HG02571 (cell line): ENCODE data around the gene SMYD3.

Experiments
- ATAC-seq: cut with Tn5 transposase; IDR thresholded peaks from one replicate; pipeline ENCODE4 v1.9.1; 2021; ENCODE audit warnings: mild to moderate bottlenecking, moderate library complexity; ENCODE audit not compliant: unreplicated experiment

The SMYD3 gene

DNA sequence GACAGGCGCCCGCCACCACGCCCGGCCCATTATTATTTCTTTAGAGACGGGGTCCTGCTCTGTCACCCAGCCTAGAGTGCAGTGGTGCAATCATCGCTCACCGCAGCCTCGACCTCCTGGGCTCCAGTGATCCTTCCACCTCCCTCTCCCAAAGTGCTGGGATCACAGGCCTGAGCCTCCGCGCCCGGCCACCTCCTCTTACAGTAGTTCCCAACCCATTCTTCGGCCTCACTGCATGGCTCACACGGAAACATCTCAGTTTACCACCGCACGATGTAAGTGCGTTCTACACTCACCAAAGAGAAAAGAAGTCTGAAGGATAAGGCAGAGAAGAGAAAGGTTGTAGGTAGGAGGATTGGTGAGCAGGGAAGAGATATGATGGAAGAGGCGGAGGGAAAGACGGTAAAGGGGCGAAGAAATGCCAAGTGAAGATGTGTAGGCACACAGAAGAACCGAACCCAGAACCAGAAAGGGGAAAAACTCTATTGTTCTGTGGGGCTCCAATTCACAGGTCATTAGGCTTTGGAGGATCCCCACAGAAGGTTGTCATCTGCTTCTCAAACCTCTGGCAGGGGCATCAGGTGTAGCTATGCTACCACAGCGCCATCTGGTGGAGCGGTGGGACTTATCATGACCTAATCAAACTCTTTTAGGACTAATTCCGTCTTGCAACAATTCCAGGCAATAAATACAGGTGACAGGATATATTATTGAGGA is 504.2 kb downstream of the SMYD3 start:
- no peak for ATAC-seq

DNA sequence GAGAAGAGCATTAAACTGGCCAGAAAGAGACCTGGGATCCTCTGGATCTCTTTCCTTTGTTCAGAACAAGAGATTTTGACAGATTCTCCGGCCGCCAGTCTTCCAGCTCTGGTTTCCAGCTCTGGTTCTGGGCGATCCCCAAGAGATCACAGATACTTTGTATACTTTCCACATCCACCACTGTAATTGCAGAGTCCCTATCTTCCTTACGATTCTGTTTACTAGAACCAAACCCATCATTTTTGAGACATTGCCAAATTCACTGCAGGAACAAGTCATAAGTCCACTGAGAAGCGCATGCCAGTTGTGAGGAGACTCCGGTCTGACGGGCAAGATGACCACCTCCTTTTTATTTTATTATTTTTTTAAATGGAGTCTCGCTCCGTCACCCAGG is 505.2 kb downstream of the SMYD3 start:
- ATAC-seq: no peak

DNA sequence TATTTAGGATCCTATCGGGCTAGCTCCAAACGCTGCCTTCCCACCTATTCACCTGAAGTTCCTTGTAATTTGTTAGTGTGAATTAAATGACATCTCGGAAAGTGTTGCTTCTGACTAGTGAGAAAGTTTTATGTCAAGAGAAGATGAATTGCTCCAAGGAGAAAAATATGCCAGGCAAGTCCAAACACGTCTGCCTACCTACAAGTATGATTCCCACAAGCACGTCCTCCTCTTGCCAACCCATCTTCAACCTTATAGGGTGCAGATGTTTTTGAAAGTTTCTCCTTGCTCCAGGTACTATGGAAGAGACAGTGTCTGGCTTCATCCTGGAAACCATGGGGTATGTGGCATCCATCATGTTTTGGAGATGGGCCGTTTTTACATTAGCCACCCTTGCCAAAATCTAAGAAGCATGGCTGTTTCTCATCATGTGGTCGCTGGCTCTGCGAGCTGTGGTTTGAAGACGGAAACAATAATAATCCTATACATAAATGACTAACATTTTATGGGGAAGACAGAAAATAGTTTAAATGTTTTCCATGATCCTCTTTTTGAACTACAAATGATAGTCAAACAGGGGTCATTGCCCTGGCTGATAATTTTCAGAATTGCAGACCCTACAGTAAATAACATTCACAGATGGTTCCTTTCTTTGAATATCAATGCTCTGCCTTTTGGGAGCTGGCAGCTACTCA is 505.8 kb downstream of the SMYD3 start:
- ATAC-seq: no peak

DNA sequence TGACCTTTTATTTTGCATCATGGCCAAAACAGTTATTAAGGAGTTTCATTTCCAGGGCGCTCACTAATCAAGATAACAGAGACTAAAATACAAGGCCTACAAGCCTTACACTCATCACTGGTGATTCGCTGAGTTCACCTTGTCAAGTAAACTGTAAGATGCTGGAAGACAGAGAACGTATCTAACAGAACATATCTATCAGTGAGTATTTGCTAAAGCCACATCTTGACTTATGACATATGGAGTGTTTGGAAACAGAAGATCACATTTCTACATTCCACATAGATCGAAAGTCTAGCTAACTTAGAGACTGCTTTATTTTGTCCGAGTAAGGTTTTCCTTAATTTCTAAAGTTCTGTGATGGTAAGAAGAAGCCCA is 506.5 kb downstream of the SMYD3 start:
- ATAC-seq: no peak

DNA sequence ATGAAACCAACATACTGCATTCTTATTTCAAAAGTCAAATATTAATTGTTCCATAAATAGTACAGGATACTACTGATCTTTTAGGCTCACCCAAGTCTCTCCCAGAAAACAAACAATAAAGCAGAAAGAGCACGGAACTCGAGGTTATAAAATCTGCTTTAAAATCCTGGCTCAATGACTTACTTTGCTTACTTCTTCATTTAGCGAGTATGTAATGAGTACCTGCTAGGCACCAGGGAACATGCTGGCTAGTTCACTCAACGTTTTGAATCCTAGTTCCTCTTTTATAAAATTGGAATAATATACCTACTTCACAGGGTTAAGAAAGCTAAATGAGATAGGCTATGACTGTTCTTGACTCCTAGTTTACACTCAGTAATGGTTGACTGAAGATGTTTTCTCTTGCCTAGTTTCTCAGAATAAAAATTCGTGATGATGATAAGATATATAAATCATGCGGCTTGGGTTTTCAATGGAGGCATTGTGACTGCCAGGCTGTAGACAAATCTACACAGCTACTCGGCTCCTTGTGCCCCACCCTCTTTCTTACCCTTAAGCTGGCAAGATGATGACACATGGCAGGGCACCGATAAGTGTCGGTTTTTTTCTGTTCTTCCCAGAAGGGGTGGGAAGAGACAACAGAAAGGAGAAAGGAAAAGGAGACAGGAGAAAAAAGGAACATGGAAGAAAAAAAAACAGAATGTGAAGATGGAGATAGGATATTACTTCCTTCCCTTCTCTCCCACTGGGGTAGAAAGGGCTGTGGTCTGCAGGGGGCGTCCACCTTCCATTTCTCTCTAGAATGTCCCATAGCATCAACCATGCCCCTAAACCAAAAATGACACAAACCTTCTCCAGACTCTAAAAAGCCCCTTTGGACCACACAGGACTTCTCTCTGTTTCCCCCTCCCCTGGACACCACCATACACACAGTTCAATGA is 507.1 kb downstream of the SMYD3 start:
- ATAC-seq: peak; percentile 54

DNA sequence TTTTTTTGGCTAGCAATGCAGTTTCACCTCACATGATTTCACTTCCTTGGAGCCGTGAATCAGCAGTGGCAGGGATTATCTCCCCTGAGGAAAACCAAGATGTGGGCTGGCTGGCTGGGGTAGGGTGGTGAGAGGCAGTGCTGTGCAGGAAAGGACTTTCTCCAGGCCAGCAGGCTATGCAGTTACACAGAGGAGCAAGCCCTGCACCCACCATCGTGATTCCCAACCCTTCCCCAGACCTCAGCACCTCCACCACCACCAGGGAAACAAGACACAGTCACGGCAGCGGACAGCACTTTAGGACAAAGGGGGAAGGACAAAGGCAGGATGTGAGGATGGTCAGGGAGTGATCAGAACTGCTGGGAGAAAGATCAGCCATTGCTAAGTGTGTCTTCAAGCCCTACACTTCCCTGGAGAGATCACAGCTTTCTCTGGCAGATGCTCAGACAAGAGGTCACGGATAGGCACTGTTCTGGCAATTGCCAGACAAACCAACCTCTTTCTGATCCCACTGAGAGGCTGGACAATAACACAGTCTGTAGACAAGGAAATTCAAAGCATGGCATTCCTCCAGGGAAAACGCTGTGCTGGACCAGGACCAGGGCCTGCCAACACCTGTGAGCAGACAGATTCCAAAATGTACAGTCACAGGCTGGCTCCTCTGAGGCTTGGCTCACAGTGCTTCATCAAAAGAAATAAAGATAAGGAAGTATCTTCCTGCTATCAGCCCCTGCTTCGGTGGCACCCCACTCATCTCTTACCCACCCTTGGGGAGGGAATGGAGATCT is 509.4 kb downstream of the SMYD3 start:
- ATAC-seq: no peak

DNA sequence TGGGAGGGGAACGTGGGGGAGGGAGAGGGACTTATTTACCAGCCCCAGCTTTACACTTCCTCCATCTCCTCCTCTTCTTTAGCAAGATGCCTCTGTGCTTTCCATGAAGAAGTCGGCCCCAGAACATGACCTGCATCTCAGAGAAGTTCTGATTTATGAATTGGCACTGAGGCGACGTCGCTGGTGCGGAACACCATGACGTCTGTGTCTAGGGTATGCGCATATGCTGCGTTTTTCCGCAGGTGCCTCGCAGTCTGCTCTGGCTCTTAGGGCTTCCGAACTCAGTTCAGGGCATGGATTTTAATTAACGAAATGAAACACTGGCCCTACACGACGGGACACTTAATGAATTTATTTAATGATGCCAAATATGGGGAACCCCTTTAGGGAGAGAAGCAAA is 510.3 kb downstream of the SMYD3 start:
- ATAC-seq: no peak

DNA sequence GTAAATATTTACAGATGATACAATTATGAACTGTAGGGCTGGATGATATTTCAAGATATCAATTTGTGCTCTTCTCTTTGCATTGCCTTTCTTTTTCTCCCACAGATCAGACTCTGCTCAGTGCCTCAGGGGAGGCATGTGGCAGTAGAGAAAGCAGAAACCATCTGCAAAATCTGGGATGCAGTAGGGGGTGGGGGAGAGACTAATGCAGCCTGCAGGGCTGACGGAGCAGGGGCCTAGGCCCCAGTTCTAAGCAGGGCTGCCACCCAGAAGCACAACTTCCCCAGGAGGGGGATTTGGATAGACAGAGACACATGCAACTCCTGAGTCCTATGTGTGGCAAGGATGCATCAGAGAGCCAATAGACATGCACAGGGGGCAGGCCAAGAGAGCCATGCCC is 511.6 kb downstream of the SMYD3 start:
- ATAC-seq: no peak

DNA sequence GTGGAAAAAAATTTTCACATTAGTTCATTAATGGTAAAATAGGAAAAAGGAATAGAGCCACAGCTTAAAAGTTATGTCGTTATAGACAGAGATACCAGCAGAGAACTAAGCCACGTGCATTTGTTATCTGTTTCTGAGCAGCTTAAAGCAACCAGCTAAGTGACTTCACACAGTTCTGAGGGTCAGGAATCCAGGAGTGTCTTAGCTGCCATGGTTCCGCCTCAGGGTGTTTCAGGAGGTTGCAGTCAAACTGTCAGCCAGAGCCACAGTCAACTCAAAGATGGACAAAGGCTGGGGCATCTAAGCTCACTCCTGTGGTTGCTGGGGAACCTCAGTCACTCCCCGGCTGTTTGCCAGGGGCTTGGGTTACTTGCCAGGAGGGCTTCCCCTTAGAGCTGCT is 515.8 kb downstream of the SMYD3 start:
- no peak for ATAC-seq

DNA sequence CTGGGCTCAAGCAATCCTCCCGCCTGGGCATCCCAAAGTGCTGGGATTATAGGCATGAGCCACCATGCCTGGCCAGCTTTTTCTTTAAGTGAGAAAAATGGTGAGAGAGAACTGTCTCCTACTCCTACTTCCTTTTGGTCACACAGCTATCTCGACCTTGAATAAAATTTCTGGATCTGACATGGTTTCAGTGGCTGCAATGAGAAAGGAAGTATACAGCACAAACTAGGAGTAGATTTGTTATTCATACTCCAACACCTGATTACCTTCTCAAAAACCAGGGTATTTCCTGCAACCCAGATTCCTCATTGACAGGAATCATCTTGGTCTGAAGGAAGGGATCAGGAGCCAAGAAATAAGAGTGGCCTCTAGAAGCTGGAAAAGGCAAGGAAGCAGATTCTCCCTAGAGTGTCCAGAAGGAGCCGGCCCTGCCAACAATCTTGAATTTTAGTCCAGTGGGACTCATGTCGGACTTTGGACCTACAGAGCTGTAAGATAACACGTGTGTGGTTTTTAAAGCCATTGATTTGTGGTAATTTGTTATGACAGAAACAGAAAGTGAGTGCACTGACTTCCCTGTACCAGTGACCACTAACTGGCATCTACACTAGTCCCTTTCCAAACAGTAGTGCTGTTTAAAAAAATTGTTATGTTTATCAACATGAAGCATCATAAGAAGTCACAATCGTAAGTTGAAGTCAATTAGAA is 516.6 kb downstream of the SMYD3 start:
- ATAC-seq: no peak

DNA sequence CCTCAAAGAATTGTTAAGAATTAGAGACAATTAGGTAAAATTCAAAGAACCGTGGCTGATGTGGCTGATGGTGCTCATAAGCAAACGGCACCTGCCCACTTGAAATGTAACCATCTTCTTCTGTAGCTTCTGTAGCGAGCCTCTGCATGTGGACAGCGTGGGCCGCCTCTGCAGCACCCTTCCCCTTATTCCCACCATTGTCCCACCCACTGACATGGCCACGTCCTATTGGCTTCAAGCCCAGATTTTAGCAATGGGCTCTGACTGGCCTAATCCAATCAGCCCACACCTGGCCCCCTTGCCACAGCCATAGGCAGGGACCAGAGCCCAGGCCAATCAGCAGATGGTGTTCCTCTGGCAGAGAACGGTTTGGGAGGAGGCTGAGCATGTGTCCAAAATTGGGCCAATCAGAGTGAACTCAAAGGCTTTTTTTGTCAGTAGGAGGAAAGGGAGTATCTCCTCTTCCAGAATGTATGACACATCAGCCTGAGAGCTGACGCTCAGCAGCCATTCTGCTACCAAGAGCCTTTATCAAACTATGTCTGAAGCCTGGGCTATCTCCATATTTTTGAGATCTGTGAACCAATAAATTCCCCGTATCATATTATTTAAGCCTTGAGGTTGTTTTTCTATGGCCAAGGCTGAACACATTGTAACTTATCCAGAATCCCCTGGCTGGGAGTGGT is 518.5 kb downstream of the SMYD3 start:
- ATAC-seq: no peak

DNA sequence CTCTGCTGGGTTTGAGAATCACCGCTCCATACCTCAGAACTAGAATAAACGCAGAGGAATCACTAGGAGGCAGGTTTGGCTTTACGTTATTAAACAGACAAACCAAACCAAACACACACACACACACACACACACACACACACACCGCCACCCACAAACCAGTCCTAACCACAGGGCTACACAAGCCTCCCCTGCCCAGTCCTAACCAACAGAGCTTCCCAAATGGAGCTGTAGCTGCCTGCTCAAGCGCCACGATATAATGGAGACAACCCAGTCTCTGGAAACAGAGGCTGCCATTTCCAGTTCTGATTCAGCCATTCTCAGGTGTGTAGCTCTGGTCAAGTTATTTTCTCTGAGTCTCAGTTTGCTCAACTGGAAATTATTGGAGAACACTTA is 519.1 kb downstream of the SMYD3 start:
- no peak for ATAC-seq

DNA sequence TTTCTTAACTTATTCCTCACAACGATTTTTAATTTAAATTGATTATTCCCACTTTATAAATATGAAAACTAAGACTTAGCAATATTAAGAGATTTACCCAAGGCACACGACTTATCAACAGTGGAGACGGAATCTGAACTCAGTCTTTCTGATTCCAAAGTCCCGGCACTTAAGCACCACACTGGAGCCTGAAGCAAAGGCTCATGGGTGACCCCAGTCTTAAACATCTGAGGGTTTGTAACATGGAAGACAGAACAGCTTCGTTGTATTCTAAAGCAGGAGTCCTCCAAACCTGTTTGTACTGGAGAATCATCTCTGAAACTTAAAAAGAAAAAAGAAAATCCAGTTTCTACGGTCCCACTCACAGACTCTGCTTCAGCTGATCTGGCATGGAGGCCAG is 519.5 kb downstream of the SMYD3 start:
- no peak for ATAC-seq

DNA sequence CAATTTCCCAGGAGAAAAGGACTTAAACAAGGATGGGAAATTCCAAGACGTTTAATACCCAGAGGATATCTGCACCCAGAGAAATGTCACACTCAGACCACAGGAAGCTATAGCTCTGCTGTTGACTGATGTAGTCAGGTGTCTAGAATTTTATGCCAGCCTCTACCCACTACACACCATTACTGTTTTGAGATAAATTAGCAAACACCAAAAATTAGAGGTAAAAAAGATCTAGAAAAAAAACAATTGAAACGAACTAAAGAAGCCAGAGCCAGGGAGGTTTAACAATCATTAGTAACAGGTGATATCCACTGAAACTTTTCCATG is 519.9 kb downstream of the SMYD3 start:
- ATAC-seq: no peak

DNA sequence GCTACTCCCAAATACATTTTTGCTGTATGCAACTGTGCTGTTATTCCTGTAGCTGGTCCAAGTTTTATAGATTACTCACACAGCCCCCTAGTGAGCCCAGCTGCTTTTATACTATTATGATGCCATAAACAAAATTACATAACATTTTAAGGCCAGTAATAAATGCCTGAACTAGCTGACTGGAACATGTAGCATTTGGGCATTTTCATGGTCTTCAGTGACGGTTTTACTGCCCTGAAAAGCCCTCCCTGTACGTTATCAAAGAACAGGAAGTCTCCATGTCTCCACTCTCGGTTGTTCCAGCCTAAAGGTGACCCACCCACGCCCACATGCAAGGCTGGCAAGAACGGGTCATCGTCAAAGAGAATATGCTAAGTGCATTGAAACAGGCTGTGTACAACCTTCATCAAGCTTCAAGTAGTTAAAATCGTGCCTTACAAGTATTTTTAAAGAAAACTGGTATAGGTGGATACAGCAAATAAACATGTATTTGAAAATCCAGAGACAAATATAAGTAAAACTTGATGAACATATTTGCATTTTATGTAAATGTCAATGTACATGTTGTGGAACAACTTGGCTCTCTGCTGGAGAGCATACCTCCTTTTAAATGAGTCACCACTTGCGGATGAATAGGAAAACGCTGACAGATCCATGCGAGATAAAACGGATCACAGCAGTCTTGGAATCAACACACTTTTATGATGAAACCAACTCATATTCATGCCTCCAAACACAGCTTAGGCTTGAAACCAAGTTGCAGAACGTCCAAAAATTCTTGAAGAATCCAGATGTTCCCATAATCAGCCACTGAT is 520.5 kb downstream of the SMYD3 start:
- ATAC-seq: no peak

DNA sequence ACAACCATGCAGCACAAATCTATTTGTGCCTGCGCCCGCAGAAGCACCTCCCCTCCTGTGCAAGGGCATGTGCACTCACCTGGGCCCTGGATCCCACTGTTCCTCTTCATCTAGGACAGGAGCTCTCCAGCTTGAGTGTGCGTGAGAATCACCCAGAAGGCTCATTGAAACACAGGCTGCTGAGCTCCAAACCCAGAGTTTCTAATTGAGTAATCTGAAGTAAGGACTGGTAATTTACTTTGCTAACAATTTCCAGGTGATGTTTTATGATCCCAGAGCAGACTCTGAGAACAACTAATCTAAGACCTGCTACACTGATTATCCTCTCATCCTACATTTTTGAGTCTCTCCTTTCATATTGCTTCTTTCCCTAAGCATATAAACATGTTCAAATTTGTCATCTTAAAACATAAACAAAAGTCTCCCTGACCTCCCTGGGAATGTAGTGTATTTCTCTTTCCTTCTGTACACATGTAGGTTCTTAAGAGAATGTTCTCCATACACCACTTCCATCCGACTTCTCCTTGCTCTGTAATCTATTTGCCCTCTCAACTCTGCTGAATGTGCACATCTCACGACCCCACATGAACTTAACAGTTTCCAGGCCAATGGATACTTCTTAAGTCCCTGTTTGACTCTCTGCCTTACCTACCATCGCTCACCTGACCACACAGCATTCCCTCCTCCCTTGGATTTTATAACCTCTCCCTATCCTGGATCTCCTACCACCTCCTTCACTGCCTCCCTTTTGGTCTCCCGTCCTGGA is 522.5 kb downstream of the SMYD3 start:
- ATAC-seq: no peak

DNA sequence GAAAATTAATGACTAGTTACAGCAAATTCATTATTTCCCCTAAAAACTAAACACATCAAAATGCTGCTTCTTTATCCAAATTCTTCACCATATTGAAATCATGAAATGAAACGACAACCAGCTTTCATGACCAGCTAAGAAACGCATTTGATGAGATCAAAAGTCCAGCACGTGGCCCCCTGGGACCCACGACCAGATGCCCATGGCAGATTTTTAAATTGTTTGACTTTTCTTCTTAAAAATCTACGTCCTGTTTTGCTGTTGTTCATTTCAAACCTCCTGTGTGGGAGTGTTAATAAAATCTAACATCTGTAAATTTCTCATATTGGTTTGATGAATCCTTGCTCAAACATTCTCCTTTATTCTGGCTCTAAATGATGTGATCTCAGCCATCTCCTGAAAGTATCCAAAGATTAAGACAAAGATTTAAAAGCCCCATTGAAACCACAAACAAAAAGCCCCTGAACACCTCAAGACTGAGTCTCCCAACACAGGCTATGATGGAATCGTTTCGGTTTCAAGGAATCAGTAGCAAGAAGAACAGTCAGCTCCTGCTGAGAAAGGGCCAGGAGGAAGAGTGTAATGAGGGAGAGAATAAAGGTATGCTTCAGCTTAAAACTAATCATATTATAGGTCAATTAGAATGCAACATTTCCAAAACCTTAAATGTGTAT is 523.6 kb downstream of the SMYD3 start:
- no peak for ATAC-seq

DNA sequence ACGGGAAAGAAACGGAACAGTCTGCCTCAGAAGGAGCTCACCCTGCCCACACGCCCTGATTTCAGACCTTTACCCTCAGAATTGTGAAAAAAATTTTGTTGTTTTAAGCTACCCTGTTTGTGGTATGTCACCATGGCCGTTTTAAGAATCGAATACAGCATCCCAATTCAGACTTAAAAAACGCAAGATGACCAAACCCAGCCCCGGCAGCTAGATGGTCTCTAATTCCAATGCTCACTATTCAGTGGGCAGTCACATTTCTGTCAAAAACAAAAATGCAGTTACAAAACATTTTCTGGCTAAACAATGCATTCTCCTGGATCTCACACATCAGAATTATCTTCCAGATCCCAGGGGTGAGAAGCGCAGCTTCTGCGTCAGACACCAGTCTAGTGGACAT is 527.5 kb downstream of the SMYD3 start:
- ATAC-seq: no peak
